CD14-positive monocyte (primary cell): ENCODE results near the gene PDZRN3. TPM values are rescaled to one million over a fixed set of nuclear protein-coding genes. Genes with fewer than 3 reads are reported as not detected.

ENCODE experiments used
- DNase-seq, 3 donors: peaks; one replicate each; pipeline ENCODE4 v3.0.0-alpha.2; 2011 to 2022
- H2AFZ ChIP-seq: 2 replicates; pipeline ENCODE4 v1.6.0; 2012; ENCODE audit warnings: mild to moderate bottlenecking, low read depth, low read length, inconsistent platforms; ENCODE audit not compliant: insufficient read depth, poor library complexity, severe bottlenecking
- H3K27ac ChIP-seq, 2 donors: 1 replicate in 1 of 2; 2 replicates in 1 of 2; pipeline ENCODE4 v1.5.1; 2012 to 2013; ENCODE audit warnings: low read length in 2 of 2, control low read depth in 1 of 2, inconsistent platforms in 1 of 2, low read depth in 1 of 2, mild to moderate bottlenecking in 1 of 2
- H3K27me3 ChIP-seq, 2 donors: one replicate each; pipeline versions ENCODE4 v1.6.0 to v1.6.1; 2011 to 2013; ENCODE audit warnings: low read length in 2 of 2; ENCODE audit not compliant: control insufficient read depth in 2 of 2, insufficient read depth in 2 of 2
- H3K36me3 ChIP-seq, 2 donors: replicated peaks in 1 of 2; 1 replicate in 1 of 2; 2 replicates in 1 of 2; pipeline versions ENCODE4 v1.5.1 to v1.6.1; 2012 to 2013; ENCODE audit warnings: low read length in 2 of 2, control low read depth in 1 of 2, inconsistent platforms in 1 of 2, mild to moderate bottlenecking in 1 of 2; ENCODE audit not compliant: insufficient read depth in 2 of 2, control insufficient read depth in 1 of 2
- H3K4me1 ChIP-seq, 2 donors: 1 replicate in 1 of 2; 2 replicates in 1 of 2; pipeline versions ENCODE4 v1.5.1 to v1.6.1; 2012 to 2013; ENCODE audit warnings: low read length in 2 of 2, control low read depth in 1 of 2, inconsistent platforms in 1 of 2, mild to moderate bottlenecking in 1 of 2, moderate library complexity in 1 of 2; ENCODE audit not compliant: insufficient read depth in 2 of 2, control insufficient read depth in 1 of 2
- H3K4me2 ChIP-seq: replicated peaks from 2 replicates; pipeline ENCODE3; 2012; ENCODE audit warnings: low read length, moderate library complexity, mild to moderate bottlenecking; ENCODE audit not compliant: poor library complexity, severe bottlenecking; ENCODE audit errors: extremely low read depth
- H3K4me3 ChIP-seq, 3 experiments: fragments of 200-600 bp in 1 of 3; sonication (generic) in 1 of 3; replicated peaks in 1 of 3; 1 replicate in 2 of 3; 2 replicates in 1 of 3; pipeline ENCODE4 v1.5.1; 2011 to 2013; ENCODE audit warnings: low read length in 3 of 3, mild to moderate bottlenecking in 3 of 3, control low read depth in 2 of 3, low read depth in 2 of 3, inconsistent platforms in 1 of 3, moderate library complexity in 1 of 3
- H3K79me2 ChIP-seq: 2 replicates; pipeline ENCODE4 v1.6.0; 2012; ENCODE audit warnings: mild to moderate bottlenecking, control low read depth, inconsistent platforms, low read length, moderate library complexity; ENCODE audit not compliant: insufficient read depth
- H3K9ac ChIP-seq: 2 replicates; pipeline ENCODE4 v1.6.0; 2017; ENCODE audit warnings: low read length, mild to moderate bottlenecking; ENCODE audit not compliant: insufficient read depth, poor library complexity, severe bottlenecking
- H3K9me3 ChIP-seq, 2 donors: replicated peaks in 1 of 2; 1 replicate in 1 of 2; 2 replicates in 1 of 2; pipeline versions ENCODE4 v1.5.1 to v1.6.1; 2012 to 2013; ENCODE audit warnings: low read length in 2 of 2, control low read depth in 1 of 2; ENCODE audit not compliant: control insufficient read depth in 1 of 2, insufficient read depth in 1 of 2
- H4K20me1 ChIP-seq: 2 replicates; pipeline ENCODE4 v1.6.0; 2012; ENCODE audit warnings: mild to moderate bottlenecking, low read length, control low read depth, moderate library complexity; ENCODE audit not compliant: insufficient read depth
- H3K27ac Mint-ChIP-seq, 7 donors: one replicate each; pipeline ENCODE4 v1.8.0; 2020; ENCODE audit warnings: mild to moderate bottlenecking in 7 of 7, mixed read lengths in 7 of 7, moderate library complexity in 6 of 7, inconsistent platforms in 2 of 7
- H3K27me3 Mint-ChIP-seq, 3 donors: one replicate each; pipeline ENCODE4 v1.8.0; 2021 to 2022; ENCODE audit warnings: low read depth in 3 of 3, mild to moderate bottlenecking in 3 of 3, mixed read lengths in 3 of 3, moderate library complexity in 3 of 3, inconsistent platforms in 1 of 3
- H3K36me3 Mint-ChIP-seq, 2 donors: one replicate each; pipeline ENCODE4 v1.8.0; 2020; ENCODE audit warnings: mixed read lengths in 2 of 2, inconsistent platforms in 1 of 2, mild to moderate bottlenecking in 1 of 2
- H3K4me1 Mint-ChIP-seq: one replicate; pipeline ENCODE4 v1.8.0; 2020; ENCODE audit warnings: mild to moderate bottlenecking, mixed read lengths
- H3K4me3 Mint-ChIP-seq, 2 donors: one replicate each; pipeline ENCODE4 v1.8.0; 2020; ENCODE audit warnings: mild to moderate bottlenecking in 2 of 2, mixed read lengths in 2 of 2, moderate library complexity in 1 of 2
- H3K9me3 Mint-ChIP-seq, 7 donors: one replicate each; pipeline ENCODE4 v1.8.0; 2020 to 2022; ENCODE audit warnings: mixed read lengths in 7 of 7, mild to moderate bottlenecking in 6 of 7, moderate library complexity in 6 of 7, inconsistent platforms in 2 of 7
- CTCF ChIP-seq: fragments of 200-600 bp; IDR thresholded peaks from one replicate; pipeline ENCODE4 v1.8.0; 2022; ENCODE audit warnings: antibody characterized with exemption, mild to moderate bottlenecking
- WGBS: methylation state at CpG from one replicate; pipeline ENCODE4 v1.1.5; 2013; ENCODE audit warnings: missing lambda C conversion rate; ENCODE audit not compliant: insufficient coverage; 5-methylcytosine and 5-hydroxymethylcytosine counted together
- intact Hi-C, 2 donors: fragments of 100-400 bp; cut with micrococcal nuclease; formaldehyde crosslinking; loops; one replicate each; pipeline versions ENCODE4 v1.15.0 to v1.15.1; 2023
- polyA plus RNA-seq, 3 donors: library from polyadenylated mRNA; depleted of rRNA in 1 of 3; unstranded in 2 of 3; stranded (reverse) in 1 of 3; fragments of 300-500 nt in 2 of 3; fragments of >200 nt in 1 of 3; fragmentation: Illumina TruSeq in 2 of 3; gene quantifications; 1 replicate in 2 of 3; 2 replicates in 1 of 3; pipeline ENCODE4 v1.2.3, GENCODE V29; 2012 to 2021

PDZRN3 gene
- polyA plus RNA-seq, 3 donors, result not detected

- Histone ChIP-seq H4K20me1 (no peaks in the 10 kb centered on the region), H2AFZ (no peak overlapping the region), H3K36me3 (no peaks in the 10 kb centered on the region), H3K4me1 (no peaks in the 10 kb centered on the region), H3K9ac (no peak overlapping the region), H3K9me3 (no peaks in the 10 kb centered on the region), H3K27ac (no peak overlapping the region), H3K79me2 (no peaks in the 10 kb centered on the region), H3K27me3 (no peaks in the 10 kb centered on the region), H3K4me2 (no peak overlapping the region), H3K4me3 (no peak overlapping the region)
- H3K27me3 Mint-ChIP-seq, result peaks cover 9 to 21% (median 9%) of the 10 kb centered on the region in 3 donors
- DNase-seq, result no peak
- 90% methylated on average over 4 of the region's 7 CpGs for WGBS
- no peaks in the 10 kb centered on the region for H3K36me3 Mint-ChIP-seq
- H3K9me3 Mint-ChIP-seq, result peaks cover 0 to 4% (median 0%) of the 10 kb centered on the region in 7 donors
- H3K4me3 Mint-ChIP-seq, result no peak overlapping the region
- H3K27ac Mint-ChIP-seq, result no peak overlapping the region
- TF ChIP-seq CTCF, result no peak
- H3K4me1 Mint-ChIP-seq, result no peaks in the 10 kb centered on the region
- intact Hi-C loops, result no loop called here
Observed at GRCh38 chr3:73426606-73427005, 198.1 kb downstream of the PDZRN3 start.

DNA sequence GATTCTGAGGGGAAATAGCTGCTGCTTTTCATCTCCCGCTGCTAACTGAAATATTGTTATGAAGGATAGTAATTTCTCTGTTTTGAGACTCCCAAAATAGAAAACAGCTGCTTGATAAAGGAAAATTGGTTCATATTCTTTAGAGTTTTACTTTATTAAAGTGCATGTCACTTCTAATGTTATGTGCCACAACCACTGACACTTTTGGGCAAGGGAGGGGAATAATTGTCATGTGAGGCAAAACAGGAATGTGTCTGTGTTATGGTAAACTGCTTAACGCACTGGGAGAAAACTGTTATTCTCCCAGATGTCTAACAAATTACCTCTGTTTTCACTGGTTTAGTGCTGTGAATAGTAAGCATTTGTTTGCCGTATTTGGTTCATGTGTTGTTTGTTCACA, 201.6 kb downstream of the PDZRN3 start:
- Histone ChIP-seq H2AFZ (no peak overlapping the region), H3K4me2 (no peak overlapping the region), H3K4me1 (no peaks in the 10 kb centered on the region), H3K27me3 (no peaks in the 10 kb centered on the region), H3K79me2 (no peaks in the 10 kb centered on the region), H3K4me3 (no peak overlapping the region), H4K20me1 (no peaks in the 10 kb centered on the region), H3K36me3 (no peaks in the 10 kb centered on the region), H3K27ac (no peak overlapping the region), H3K9me3 (no peaks in the 10 kb centered on the region), H3K9ac (no peak overlapping the region)
- WGBS, result no CpG with 5 or more reads among the region's 3 CpGs
- no peak for TF ChIP-seq CTCF
- Mint-ChIP-seq H3K4me3 (no peak overlapping the region), H3K36me3 (no peaks in the 10 kb centered on the region), H3K27me3 (peaks cover 7 to 18% (median 11%) of the 10 kb centered on the region in 3 donors), H3K27ac (no peak overlapping the region), H3K4me1 (no peaks in the 10 kb centered on the region), H3K9me3 (peaks cover 0 to 4% (median 2%) of the 10 kb centered on the region in 7 donors)
- intact Hi-C loops, result no loop called here
- no peak for DNase-seq
